MM.1S (cell line): ENCODE results near the gene THADA.
"Not testable (repeated sequence)": the region's sequence is repeated elsewhere in the genome, so short reads cannot be mapped to it uniquely, and the experiment has no call there.

ENCODE experiments used
- DNase-seq: peaks from one replicate; pipeline ENCODE4 v3.0.0-alpha.2; 2015
- H2AFZ ChIP-seq: fragments of 300-600 bp; sonication (generic); 2 replicates; pipeline ENCODE4 v1.6.0; 2016; ENCODE audit warnings: antibody characterized with exemption, low read length
- H3F3A ChIP-seq: fragments of 300-600 bp; sonication (generic); 2 replicates; pipeline ENCODE4 v1.6.1; 2016; ENCODE audit warnings: mild to moderate bottlenecking, antibody characterized with exemption, low read length, moderate library complexity, mixed read lengths; ENCODE audit not compliant: insufficient read depth
- H3K27ac ChIP-seq: fragments of 300-600 bp; sonication (generic); 2 replicates; pipeline ENCODE4 v1.5.1; 2016; ENCODE audit warnings: mild to moderate bottlenecking, low read length
- H3K27me3 ChIP-seq: fragments of 300-600 bp; sonication (generic); replicated peaks from 2 replicates; pipeline ENCODE4 v1.6.0; 2016; ENCODE audit warnings: low read length; ENCODE audit not compliant: insufficient read depth
- H3K36me3 ChIP-seq: fragments of 300-600 bp; sonication (generic); replicated peaks from 2 replicates; pipeline ENCODE4 v1.6.1; 2016; ENCODE audit warnings: mild to moderate bottlenecking, low read length, mixed read lengths; ENCODE audit not compliant: insufficient read depth
- H3K4me1 ChIP-seq: fragments of 300-600 bp; sonication (generic); 2 replicates; pipeline ENCODE4 v1.6.1; 2016; ENCODE audit warnings: low read length, mixed read lengths
- H3K4me2 ChIP-seq: fragments of 300-600 bp; sonication (generic); 2 replicates; pipeline ENCODE4 v1.6.0; 2016; ENCODE audit warnings: low read depth, low read length
- H3K4me3 ChIP-seq: fragments of 300-600 bp; sonication (generic); 2 replicates; pipeline ENCODE4 v1.5.1; 2016; ENCODE audit warnings: low read length, mixed read lengths
- H3K79me2 ChIP-seq: fragments of 300-600 bp; sonication (generic); 2 replicates; pipeline ENCODE4 v1.6.1; 2016; ENCODE audit warnings: mixed run types, low read length, mixed read lengths
- H3K9ac ChIP-seq: fragments of 300-600 bp; sonication (generic); 2 replicates; pipeline ENCODE4 v1.6.1; 2016; ENCODE audit warnings: low read length, mixed read lengths
- H3K9me2 ChIP-seq: fragments of 300-600 bp; sonication (generic); replicated peaks from 2 replicates; pipeline ENCODE4 v1.6.1; 2016; ENCODE audit warnings: mild to moderate bottlenecking, low read length, mixed read lengths; ENCODE audit not compliant: insufficient read depth
- H3K9me3 ChIP-seq: fragments of 300-600 bp; sonication (generic); replicated peaks from 2 replicates; pipeline ENCODE4 v1.6.1; 2016; ENCODE audit warnings: mild to moderate bottlenecking, low read length, mixed read lengths; ENCODE audit not compliant: insufficient read depth
- H4K20me1 ChIP-seq: fragments of 300-600 bp; sonication (generic); 2 replicates; pipeline ENCODE4 v1.6.1; 2016; ENCODE audit warnings: mild to moderate bottlenecking, low read length, moderate library complexity, mixed read lengths; ENCODE audit not compliant: insufficient read depth
- EZH2 ChIP-seq: fragments of 300-600 bp; sonication (generic); optimal IDR thresholded peaks from 2 replicates; pipeline ENCODE3; 2017; ENCODE audit warnings: low read depth, mild to moderate bottlenecking, antibody characterized with exemption, low read length, mixed read lengths
- EZH2phosphoT487 ChIP-seq: fragments of 300-600 bp; sonication (generic); IDR thresholded peaks from 2 replicates; pipeline ENCODE4 v1.6.1; 2018; ENCODE audit warnings: antibody characterized with exemption, low read length
- TF ChIP-seq, protein P1 (sequence below): fragments of 300-600 bp; sonication (generic); IDR thresholded peaks from 2 replicates; pipeline ENCODE4 v1.5.1; 2016; ENCODE audit warnings: antibody characterized with exemption, low read length, mixed read lengths

Gene THADA

DNA sequence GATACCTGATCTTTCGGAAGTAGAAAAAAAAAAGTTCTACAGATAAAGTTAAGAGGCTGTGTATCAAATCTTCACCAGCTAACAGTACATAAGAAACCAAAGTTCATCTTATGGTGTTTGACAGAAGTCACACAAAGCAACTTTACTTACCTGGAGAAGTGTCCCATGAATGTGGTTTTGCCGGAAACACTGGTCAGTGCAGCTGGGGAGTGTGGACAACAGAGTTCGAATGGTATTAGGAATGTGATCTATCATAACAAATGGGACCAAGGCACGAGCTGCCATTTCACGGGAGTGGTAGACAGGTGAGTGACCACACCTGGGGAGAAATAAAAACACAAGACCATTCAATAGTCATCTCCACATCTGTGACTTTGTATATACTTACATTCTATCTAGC, 198.0 kb downstream of the THADA start:
- no peak overlapping the region for H3K4me3 ChIP-seq
- H3K27me3 ChIP-seq: no peaks in the 10 kb centered on the region
- no peaks in the 10 kb centered on the region for H3K9me2 ChIP-seq
- no peak overlapping the region for H3K4me2 ChIP-seq
- H3K4me1 ChIP-seq: peaks cover 24% of the 10 kb centered on the region
- H3K79me2 ChIP-seq: no peaks in the 10 kb centered on the region
- peaks cover 13% of the 10 kb centered on the region for H3F3A ChIP-seq
- H3K9ac ChIP-seq: no peak overlapping the region
- H4K20me1 ChIP-seq: no peaks in the 10 kb centered on the region
- DNase-seq: no peak
- H3K27ac ChIP-seq: no peak overlapping the region
- H3K9me3 ChIP-seq: no peaks in the 10 kb centered on the region
- H3K36me3 ChIP-seq: no peaks in the 10 kb centered on the region
- TF ChIP-seq EZH2phosphoT487: no peak
- TF ChIP-seq EZH2: no peak
- H2AFZ ChIP-seq: no peak overlapping the region

DNA sequence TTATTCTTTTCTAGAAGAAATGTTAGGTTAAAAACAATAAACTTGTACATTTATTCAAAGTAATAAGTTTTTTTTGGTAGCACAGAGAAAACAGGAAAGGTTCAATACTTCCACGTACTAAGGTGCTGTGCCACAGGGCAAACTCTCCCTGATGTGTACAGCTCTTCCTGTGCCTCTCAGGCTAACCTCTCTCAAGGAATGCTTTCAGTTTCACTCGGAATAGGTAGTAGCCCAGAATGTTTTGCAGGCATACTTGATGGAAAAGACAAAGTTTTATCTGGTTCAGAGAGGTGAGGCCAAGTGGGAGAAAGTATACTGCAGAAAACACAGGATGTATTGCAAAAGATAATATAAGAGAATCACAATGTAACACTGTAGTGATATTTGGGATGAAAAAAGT, 198.4 kb downstream of the THADA start:
- Histone ChIP-seq H2AFZ (no peak overlapping the region), H4K20me1 (no peaks in the 10 kb centered on the region), H3K4me1 (peaks cover 20% of the 10 kb centered on the region), H3K27ac (no peak overlapping the region), H3K79me2 (no peaks in the 10 kb centered on the region), H3K4me3 (no peak overlapping the region), H3K9me3 (no peaks in the 10 kb centered on the region), H3K9me2 (no peaks in the 10 kb centered on the region), H3K9ac (no peak overlapping the region), H3K4me2 (no peak overlapping the region), H3K36me3 (no peaks in the 10 kb centered on the region), H3K27me3 (no peaks in the 10 kb centered on the region), H3F3A (peaks cover 8% of the 10 kb centered on the region)
- peak; percentile 15 for DNase-seq
- TF ChIP-seq EZH2phosphoT487: no peak
- no peak for TF ChIP-seq EZH2

DNA sequence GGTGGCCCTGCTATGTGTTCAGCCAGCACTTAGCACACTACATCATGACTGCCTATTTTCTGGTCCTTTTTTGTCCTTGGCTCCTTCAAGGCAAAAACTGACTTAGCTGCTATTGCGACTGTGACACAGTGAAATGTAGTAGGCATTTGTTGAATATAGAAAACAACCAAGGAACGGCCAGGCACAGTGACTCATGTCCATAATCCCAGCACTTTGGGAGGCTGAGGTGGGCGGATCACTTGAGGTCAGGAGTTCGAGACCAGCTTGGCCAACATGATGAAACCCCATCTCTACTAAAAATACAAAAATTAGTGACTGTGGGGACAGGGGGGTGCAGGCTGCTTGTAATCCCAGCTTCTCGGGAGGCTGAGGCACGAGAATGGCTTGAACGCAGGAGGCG, 199.5 kb downstream of the THADA start:
- not testable (repeated sequence) for H4K20me1 ChIP-seq, DNase-seq

DNA sequence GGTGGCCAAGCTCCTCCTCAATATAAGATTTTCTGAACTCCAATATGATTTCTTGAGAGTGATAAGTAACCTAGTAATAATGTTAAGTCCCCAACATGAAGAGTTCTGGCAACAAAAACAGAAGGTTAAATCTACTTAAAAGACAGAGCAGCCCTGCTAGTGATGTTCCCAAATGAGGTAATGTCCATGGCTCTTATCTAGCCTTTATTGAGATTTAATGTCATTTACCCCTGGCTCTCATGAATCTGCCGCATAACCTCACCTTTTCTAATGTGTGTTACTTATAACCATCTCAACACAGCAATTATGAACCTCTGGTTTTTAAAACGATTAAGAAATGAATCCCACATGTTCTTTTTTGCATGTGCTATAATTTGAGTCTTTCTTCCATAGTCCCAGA, 201.9 kb downstream of the THADA start:
- Histone ChIP-seq H2AFZ (no peak overlapping the region), H3K36me3 (no peaks in the 10 kb centered on the region), H3K4me2 (no peak overlapping the region), H3F3A (no peaks in the 10 kb centered on the region), H3K79me2 (no peaks in the 10 kb centered on the region), H3K9ac (no peak overlapping the region), H3K9me2 (no peaks in the 10 kb centered on the region), H4K20me1 (no peaks in the 10 kb centered on the region), H3K4me1 (peaks cover 19% of the 10 kb centered on the region), H3K4me3 (no peak overlapping the region), H3K27me3 (no peaks in the 10 kb centered on the region), H3K27ac (no peak overlapping the region), H3K9me3 (no peaks in the 10 kb centered on the region)
- DNase-seq: no peak
- TF ChIP-seq, protein P1, sequence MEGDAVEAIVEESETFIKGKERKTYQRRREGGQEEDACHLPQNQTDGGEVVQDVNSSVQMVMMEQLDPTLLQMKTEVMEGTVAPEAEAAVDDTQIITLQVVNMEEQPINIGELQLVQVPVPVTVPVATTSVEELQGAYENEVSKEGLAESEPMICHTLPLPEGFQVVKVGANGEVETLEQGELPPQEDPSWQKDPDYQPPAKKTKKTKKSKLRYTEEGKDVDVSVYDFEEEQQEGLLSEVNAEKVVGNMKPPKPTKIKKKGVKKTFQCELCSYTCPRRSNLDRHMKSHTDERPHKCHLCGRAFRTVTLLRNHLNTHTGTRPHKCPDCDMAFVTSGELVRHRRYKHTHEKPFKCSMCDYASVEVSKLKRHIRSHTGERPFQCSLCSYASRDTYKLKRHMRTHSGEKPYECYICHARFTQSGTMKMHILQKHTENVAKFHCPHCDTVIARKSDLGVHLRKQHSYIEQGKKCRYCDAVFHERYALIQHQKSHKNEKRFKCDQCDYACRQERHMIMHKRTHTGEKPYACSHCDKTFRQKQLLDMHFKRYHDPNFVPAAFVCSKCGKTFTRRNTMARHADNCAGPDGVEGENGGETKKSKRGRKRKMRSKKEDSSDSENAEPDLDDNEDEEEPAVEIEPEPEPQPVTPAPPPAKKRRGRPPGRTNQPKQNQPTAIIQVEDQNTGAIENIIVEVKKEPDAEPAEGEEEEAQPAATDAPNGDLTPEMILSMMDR: no peak
- TF ChIP-seq EZH2 (no peak), EZH2phosphoT487 (no peak)

More for the DNA sequence above, 199.5 kb downstream of the THADA start:
- not testable (repeated sequence) for H3K9me3 ChIP-seq, H3K27ac ChIP-seq, H3K9me2 ChIP-seq, H3K9ac ChIP-seq, H2AFZ ChIP-seq, H3K79me2 ChIP-seq, H3F3A ChIP-seq, H3K36me3 ChIP-seq, H3K27me3 ChIP-seq, H3K4me3 ChIP-seq, H3K4me2 ChIP-seq
- peaks cover 18% of the 10 kb centered on the region for H3K4me1 ChIP-seq

DNA sequence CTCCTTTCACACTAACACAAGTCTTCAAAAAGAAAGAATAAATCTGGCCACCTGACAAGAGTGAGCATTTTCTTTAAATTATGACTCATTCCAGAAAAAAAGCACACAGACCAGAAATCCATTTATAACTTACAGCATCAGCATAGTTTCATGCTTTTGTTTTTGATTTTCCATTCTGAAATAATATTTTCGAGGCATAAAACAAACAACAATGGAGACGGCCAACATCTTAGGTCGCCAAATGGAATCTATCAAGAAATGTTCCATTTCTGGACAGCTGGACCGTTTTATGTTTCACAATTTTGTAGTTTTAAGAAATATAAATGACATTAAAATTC, 204.0 kb downstream of the THADA start:
- Histone ChIP-seq H3K9ac (no peak overlapping the region), H3K36me3 (no peaks in the 10 kb centered on the region), H3K9me3 (no peaks in the 10 kb centered on the region), H3F3A (peaks cover 8% of the 10 kb centered on the region; the same call in 1 of the 2 replicates), H3K9me2 (no peaks in the 10 kb centered on the region), H3K79me2 (no peaks in the 10 kb centered on the region), H4K20me1 (no peaks in the 10 kb centered on the region), H3K27ac (no peak overlapping the region), H3K4me2 (no peak overlapping the region), H3K4me3 (no peak overlapping the region), H3K4me1 (peaks cover 18% of the 10 kb centered on the region), H3K27me3 (no peaks in the 10 kb centered on the region), H2AFZ (no peak overlapping the region)
- DNase-seq: no peak
- TF ChIP-seq EZH2: no peak
- TF ChIP-seq, protein P1: no peak
- TF ChIP-seq EZH2phosphoT487: no peak
